Liver (tissue), 9 donors: ENCODE measurements around the gene SIX3. TPM values are rescaled to one million over a fixed set of nuclear protein-coding genes. Genes with fewer than 3 reads are reported as not detected.

Source experiments
- DNase-seq: peaks from one replicate; pipeline ENCODE4 v3.0.0-alpha.2; 2017; ENCODE audit warnings: low spot score
- H3K27ac ChIP-seq, 2 donors: one replicate each; pipeline ENCODE4 v1.7.0; 2013; ENCODE audit warnings: inconsistent platforms in 2 of 2, low read length in 2 of 2, control low read depth in 1 of 2, low read depth in 1 of 2, mild to moderate bottlenecking in 1 of 2
- H3K27me3 ChIP-seq, 4 donors: one replicate each; pipeline versions ENCODE4 v1.6.1 to v1.7.0; 2013; ENCODE audit warnings: low read length in 3 of 4, inconsistent platforms in 1 of 4, mild to moderate bottlenecking in 1 of 4, moderate library complexity in 1 of 4; ENCODE audit not compliant: control insufficient read depth in 4 of 4, insufficient read depth in 4 of 4
- H3K36me3 ChIP-seq, 4 donors: one replicate each; pipeline versions ENCODE4 v1.6.1 to v1.7.0; 2013; ENCODE audit warnings: low read length in 3 of 4, mild to moderate bottlenecking in 3 of 4, low read depth in 1 of 4, moderate library complexity in 1 of 4; ENCODE audit not compliant: control insufficient read depth in 4 of 4, insufficient read depth in 3 of 4
- H3K4me1 ChIP-seq, 4 donors: one replicate each; pipeline versions ENCODE4 v1.6.1 to v1.7.0; 2013; ENCODE audit warnings: low read length in 3 of 4, mild to moderate bottlenecking in 3 of 4, moderate library complexity in 1 of 4; ENCODE audit not compliant: control insufficient read depth in 4 of 4, insufficient read depth in 4 of 4
- H3K4me3 ChIP-seq, 3 donors: one replicate each; pipeline versions ENCODE4 v1.6.1 to v1.7.0; 2013; ENCODE audit warnings: low read length in 3 of 3, control low read depth in 1 of 3, low read depth in 1 of 3, mild to moderate bottlenecking in 1 of 3
- H3K9ac ChIP-seq, 2 donors: one replicate each; pipeline ENCODE4 v1.7.0; 2013; ENCODE audit warnings: low read length in 2 of 2, mild to moderate bottlenecking in 2 of 2, moderate library complexity in 2 of 2, control low read depth in 1 of 2, low read depth in 1 of 2
- H3K9me3 ChIP-seq, 4 donors: one replicate each; pipeline versions ENCODE4 v1.6.1 to v1.7.0; 2013; ENCODE audit warnings: low read length in 3 of 4; ENCODE audit not compliant: control insufficient read depth in 4 of 4
- ATF3 ChIP-seq: IDR thresholded peaks from 2 replicates; pipeline ENCODE4 v1.6.1; 2016; ENCODE audit warnings: antibody characterized with exemption
- CTCF ChIP-seq: fragments of 150-350 bp; IDR thresholded peaks from 2 replicates; pipeline ENCODE4 v1.5.1; 2017; ENCODE audit warnings: improper control_type of control experiment, low read depth, low read length; ENCODE audit not compliant: missing input control
- EGR1 ChIP-seq, 2 donors: IDR thresholded peaks; 2 replicates each; pipeline ENCODE4 v1.6.1; 2016 to 2018; ENCODE audit warnings: antibody characterized with exemption in 2 of 2, low read depth in 2 of 2
- FOXA1 ChIP-seq: IDR thresholded peaks from 2 replicates; pipeline ENCODE4 v1.6.1; 2016; ENCODE audit warnings: antibody characterized with exemption
- FOXA2 ChIP-seq: IDR thresholded peaks from 2 replicates; pipeline ENCODE4 v1.6.1; 2016; ENCODE audit warnings: antibody characterized with exemption
- GABPA ChIP-seq, 2 donors: IDR thresholded peaks in 1 of 2; conservative IDR thresholded peaks in 1 of 2; 2 replicates each; pipeline ENCODE4 v1.6.1; 2016; ENCODE audit warnings: antibody characterized with exemption in 2 of 2, mild to moderate bottlenecking in 1 of 2, moderate library complexity in 1 of 2
- HNF4A ChIP-seq, 2 donors: conservative IDR thresholded peaks; 2 replicates each; pipeline ENCODE4 v1.6.1; 2016; ENCODE audit warnings: antibody characterized with exemption in 2 of 2, mild to moderate bottlenecking in 2 of 2
- HNF4G ChIP-seq: IDR thresholded peaks from 2 replicates; pipeline ENCODE4 v1.6.1; 2016; ENCODE audit warnings: antibody characterized with exemption
- JUND ChIP-seq, 2 donors: IDR thresholded peaks; 2 replicates each; pipeline ENCODE4 v1.6.1; 2016; ENCODE audit warnings: antibody characterized with exemption in 2 of 2
- NR2F2 ChIP-seq: IDR thresholded peaks from 2 replicates; pipeline ENCODE4 v1.6.1; 2016; ENCODE audit warnings: antibody characterized with exemption
- RAD21 ChIP-seq, 2 donors: IDR thresholded peaks; 2 replicates each; pipeline ENCODE4 v1.6.1; 2016; ENCODE audit warnings: antibody characterized with exemption in 2 of 2, mild to moderate bottlenecking in 2 of 2
- REST ChIP-seq: IDR thresholded peaks from 2 replicates; pipeline ENCODE4 v1.6.1; 2016; ENCODE audit warnings: antibody characterized with exemption, mild to moderate bottlenecking
- RXRA ChIP-seq, 2 donors: IDR thresholded peaks; 2 replicates each; pipeline ENCODE4 v1.6.1; 2017 to 2018; ENCODE audit warnings: antibody characterized with exemption in 2 of 2, mild to moderate bottlenecking in 1 of 2
- SP1 ChIP-seq: IDR thresholded peaks from 2 replicates; pipeline ENCODE4 v1.6.1; 2018; ENCODE audit warnings: antibody characterized with exemption, mild to moderate bottlenecking
- TAF1 ChIP-seq: conservative IDR thresholded peaks from 2 replicates; pipeline ENCODE4 v1.6.1; 2016; ENCODE audit warnings: antibody characterized with exemption, mild to moderate bottlenecking
- YY1 ChIP-seq: IDR thresholded peaks from 2 replicates; pipeline ENCODE4 v1.6.1; 2016; ENCODE audit warnings: antibody characterized with exemption, mild to moderate bottlenecking
- WGBS: extraction: QIAGEN DNeasy Blood & Tissue Kit; methylation state at CpG from one replicate; pipeline ENCODE4 v1.1.7; 2013; 5-methylcytosine and 5-hydroxymethylcytosine counted together
- polyA plus RNA-seq, 2 donors: library from polyadenylated mRNA; stranded (reverse) in 1 of 2; unstranded in 1 of 2; fragments of 200-250 nt in 1 of 2; fragments of >200 nt in 1 of 2; fragmentation: Nextera tagmentation in 1 of 2; extraction: Ambion mirVana in 1 of 2; gene quantifications; one replicate each; pipeline versions ENCODE4 v1.2.1 to v1.2.3, GENCODE V29; 2013 to 2015
- total RNA-seq, 2 donors: library from RNA; depleted of rRNA; stranded (reverse); fragments of >200 nt; gene quantifications; one replicate each; pipeline ENCODE4 v1.2.3, GENCODE V29; 2014
- TF ChIP-seq, protein P1 (sequence below): IDR thresholded peaks from 2 replicates; pipeline ENCODE4 v1.6.1; 2016; ENCODE audit warnings: antibody characterized with exemption
- donor health status: healthy.
- donor health status: healthy.
- donor health status: healthy.
- donor health status: healthy.
- donor health status: healthy.

The SIX3 gene
- total and polyA plus RNA-seq, 4 donors, result not detected

- Histone ChIP-seq H3K27ac (no peak overlapping the region), H3K9ac (no peak overlapping the region), H3K27me3 (peaks cover 5 to 16% (median 5%) of the 10 kb centered on the region in 4 donors), H3K4me3 (no peak overlapping the region), H3K36me3 (no peaks in the 10 kb centered on the region), H3K9me3 (no peaks in the 10 kb centered on the region), H3K4me1 (peaks cover 9 to 36% (median 31%) of the 10 kb centered on the region in 4 donors)
- WGBS, result 26% methylated on average over 1 of the region's 1 CpG
- no peak for DNase-seq
- TF ChIP-seq, protein P1, sequence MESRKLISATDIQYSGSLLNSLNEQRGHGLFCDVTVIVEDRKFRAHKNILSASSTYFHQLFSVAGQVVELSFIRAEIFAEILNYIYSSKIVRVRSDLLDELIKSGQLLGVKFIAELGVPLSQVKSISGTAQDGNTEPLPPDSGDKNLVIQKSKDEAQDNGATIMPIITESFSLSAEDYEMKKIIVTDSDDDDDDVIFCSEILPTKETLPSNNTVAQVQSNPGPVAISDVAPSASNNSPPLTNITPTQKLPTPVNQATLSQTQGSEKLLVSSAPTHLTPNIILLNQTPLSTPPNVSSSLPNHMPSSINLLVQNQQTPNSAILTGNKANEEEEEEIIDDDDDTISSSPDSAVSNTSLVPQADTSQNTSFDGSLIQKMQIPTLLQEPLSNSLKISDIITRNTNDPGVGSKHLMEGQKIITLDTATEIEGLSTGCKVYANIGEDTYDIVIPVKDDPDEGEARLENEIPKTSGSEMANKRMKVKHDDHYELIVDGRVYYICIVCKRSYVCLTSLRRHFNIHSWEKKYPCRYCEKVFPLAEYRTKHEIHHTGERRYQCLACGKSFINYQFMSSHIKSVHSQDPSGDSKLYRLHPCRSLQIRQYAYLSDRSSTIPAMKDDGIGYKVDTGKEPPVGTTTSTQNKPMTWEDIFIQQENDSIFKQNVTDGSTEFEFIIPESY, result no peak
- TF ChIP-seq HNF4G (no peak), TAF1 (no peak), CTCF (no peak), EGR1 (IDR thresholded peaks at IDR 0.05; ENCODE audit: low read depth in 2 of 2) (no peak), JUND (IDR thresholded peaks at IDR 0.05) (no peak), HNF4A (conservative IDR thresholded peaks at IDR 0.05) (no peak), ATF3 (no peak), REST (no peak), SP1 (no peak), GABPA (IDR thresholded peaks at IDR 0.05 in 1 of 2, conservative IDR thresholded peaks at IDR 0.05 in 1 of 2) (no peak), RAD21 (IDR thresholded peaks at IDR 0.05) (no peak), FOXA1 (no peak), YY1 (no peak), RXRA (IDR thresholded peaks at IDR 0.05) (no peak), FOXA2 (no peak), NR2F2 (no peak)
Observed at GRCh38 chr2:44956843-44957242, 15.3 kb downstream of the SIX3 start.
